DOHH2 (cell line): ENCODE results near the gene PPFIBP2.

Experiments
- H3F3A ChIP-seq: fragments of 200-600 bp; sonication (generic), shearing (Covaris generic); 2 replicates; pipeline ENCODE4 v1.6.0; 2016; ENCODE audit warnings: antibody characterized with exemption, mild to moderate bottlenecking; ENCODE audit not compliant: control insufficient read depth, insufficient read depth
- H3K27ac ChIP-seq: fragments of 200-600 bp; sonication (generic); 2 replicates; pipeline ENCODE4 v1.5.1; 2014; ENCODE audit warnings: low read depth, mild to moderate bottlenecking, low read length, moderate library complexity
- H3K27me3 ChIP-seq: fragments of 200-600 bp; sonication (generic); 2 replicates; pipeline ENCODE4 v1.6.1; 2014; ENCODE audit warnings: mild to moderate bottlenecking, low read length, mixed read lengths; ENCODE audit not compliant: control insufficient read depth
- H3K36me3 ChIP-seq: fragments of 200-600 bp; sonication (generic); 2 replicates; pipeline ENCODE4 v1.6.1; 2014; ENCODE audit warnings: mild to moderate bottlenecking, low read length, moderate library complexity, mixed read lengths; ENCODE audit not compliant: control insufficient read depth
- H3K4me1 ChIP-seq: fragments of 200-600 bp; sonication (generic); 2 replicates; pipeline ENCODE4 v1.6.1; 2014; ENCODE audit warnings: mild to moderate bottlenecking, low read length, mixed read lengths; ENCODE audit not compliant: control insufficient read depth
- H3K4me2 ChIP-seq: fragments of 200-600 bp; sonication (generic); 2 replicates; pipeline ENCODE4 v1.6.0; 2014; ENCODE audit warnings: mild to moderate bottlenecking, low read length, moderate library complexity
- H3K4me3 ChIP-seq: fragments of 200-600 bp; sonication (generic); 2 replicates; pipeline ENCODE4 v1.5.1; 2014; ENCODE audit warnings: mild to moderate bottlenecking, low read length, mixed read lengths
- H3K79me2 ChIP-seq: fragments of 200-600 bp; sonication (generic); 2 replicates; pipeline ENCODE4 v1.6.1; 2014; ENCODE audit warnings: mild to moderate bottlenecking, low read length, mixed read lengths; ENCODE audit not compliant: control insufficient read depth
- H3K9me2 ChIP-seq: fragments of 200-600 bp; sonication (generic); replicated peaks from 2 replicates; pipeline ENCODE4 v1.6.1; 2014; ENCODE audit warnings: mild to moderate bottlenecking, low read length, mixed read lengths; ENCODE audit not compliant: control insufficient read depth
- H3K9me3 ChIP-seq: fragments of 200-600 bp; sonication (generic); 2 replicates; pipeline ENCODE4 v1.6.1; 2014; ENCODE audit warnings: antibody characterized with exemption, low read length, mixed read lengths; ENCODE audit not compliant: control insufficient read depth, insufficient read depth
- H4K20me1 ChIP-seq: fragments of 200-600 bp; sonication (generic); 2 replicates; pipeline ENCODE4 v1.6.0; 2014; ENCODE audit warnings: low read depth, mild to moderate bottlenecking, antibody characterized with exemption, low read length, moderate library complexity; ENCODE audit not compliant: control insufficient read depth, insufficient read depth
- CTCF ChIP-seq: fragments of 200-600 bp; sonication (generic); IDR thresholded peaks from one replicate; pipeline ENCODE4 v1.5.1; 2014; ENCODE audit warnings: antibody characterized with exemption, mild to moderate bottlenecking, low read depth, low read length; ENCODE audit not compliant: poor library complexity, severe bottlenecking
- EZH2phosphoT487 ChIP-seq: fragments of 200-600 bp; sonication (generic); IDR thresholded peaks from 2 replicates; pipeline ENCODE4 v1.6.1; 2017; ENCODE audit warnings: borderline replicate concordance, mild to moderate bottlenecking, antibody characterized with exemption, low read length, moderate library complexity, mixed read lengths

Gene PPFIBP2

GRCh38 chr11:7583248-7583647, 69.4 kb downstream of the PPFIBP2 start:
- Histone ChIP-seq H4K20me1 (0 out of 2 replicates have a peak, but pooled peaks cover 2% of the 10 kb centered on the region), H3K9me3 (no peaks in the 10 kb centered on the region), H3K27ac (no peak overlapping the region), H3K9me2 (no peaks in the 10 kb centered on the region), H3K36me3 (no peaks in the 10 kb centered on the region), H3K4me1 (peaks cover 4% of the 10 kb centered on the region), H3F3A (no peaks in the 10 kb centered on the region), H3K79me2 (no peaks in the 10 kb centered on the region), H3K27me3 (no peaks in the 10 kb centered on the region), H3K4me2 (no peak overlapping the region), H3K4me3 (no peak overlapping the region)
- no peak for TF ChIP-seq EZH2phosphoT487
- no peak for TF ChIP-seq CTCF

DNA sequence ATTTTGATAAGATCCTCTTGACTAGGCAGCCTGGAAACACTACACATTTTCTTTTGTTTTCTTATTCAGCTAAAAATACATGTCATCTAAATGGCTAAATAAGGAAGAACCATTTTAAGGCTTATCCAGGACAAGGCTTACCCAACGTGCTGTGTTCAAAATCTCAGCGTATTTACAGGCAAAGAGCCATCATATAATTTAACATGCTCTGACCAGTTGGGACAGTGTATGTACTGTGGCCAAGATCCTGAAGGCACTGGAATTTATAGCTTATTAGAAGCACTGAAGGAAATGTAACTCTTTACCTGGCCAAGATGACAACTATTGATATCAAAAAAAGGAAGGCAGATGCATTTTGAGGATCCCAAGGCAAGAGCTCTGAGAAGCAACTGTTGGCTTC, 71.1 kb downstream of the PPFIBP2 start:
- Histone ChIP-seq H3K36me3 (no peaks in the 10 kb centered on the region), H3K27me3 (no peaks in the 10 kb centered on the region), H4K20me1 (no peaks in the 10 kb centered on the region)

DNA sequence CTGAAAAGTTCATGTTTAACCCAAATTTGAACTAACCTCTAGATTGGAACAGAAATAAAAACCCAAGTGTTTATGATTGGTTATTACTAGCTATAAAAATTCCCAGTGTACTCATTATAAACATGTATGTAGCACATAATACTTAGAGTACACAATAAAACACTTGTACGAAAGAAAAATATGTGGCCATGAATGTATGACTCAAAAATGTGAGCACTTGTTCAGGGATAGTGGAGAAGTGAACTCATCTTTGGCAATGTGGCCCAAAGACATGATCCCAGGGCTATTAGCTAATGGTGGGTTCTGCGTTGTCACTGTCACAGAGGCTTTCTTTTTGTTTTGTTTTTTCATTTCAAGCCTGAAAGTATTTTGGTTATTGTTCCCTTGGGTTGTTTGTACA, 72.0 kb downstream of the PPFIBP2 start:
- no peaks in the 10 kb centered on the region for H3K79me2 ChIP-seq
- H3K27ac ChIP-seq = no peak overlapping the region
- no peaks in the 10 kb centered on the region for H4K20me1 ChIP-seq
- no peaks in the 10 kb centered on the region for H3K9me3 ChIP-seq
- TF ChIP-seq EZH2phosphoT487 (no peak), CTCF (no peak)
- no peaks in the 10 kb centered on the region for H3K27me3 ChIP-seq
- H3F3A ChIP-seq = no peaks in the 10 kb centered on the region
- no peaks in the 10 kb centered on the region for H3K36me3 ChIP-seq
- no peaks in the 10 kb centered on the region for H3K4me1 ChIP-seq
- H3K9me2 ChIP-seq = no peaks in the 10 kb centered on the region
- H3K4me2 ChIP-seq = no peak overlapping the region
- H3K4me3 ChIP-seq = no peak overlapping the region

More for the DNA sequence above, 71.1 kb downstream of the PPFIBP2 start:
- no peak for TF ChIP-seq CTCF
- TF ChIP-seq EZH2phosphoT487 = no peak
- H3K9me3 ChIP-seq = no peaks in the 10 kb centered on the region
- H3K27ac ChIP-seq = no peak overlapping the region
- no peaks in the 10 kb centered on the region for H3K79me2 ChIP-seq
- no peaks in the 10 kb centered on the region for H3K9me2 ChIP-seq
- H3F3A ChIP-seq = no peaks in the 10 kb centered on the region
- no peak overlapping the region for H3K4me2 ChIP-seq
- H3K4me3 ChIP-seq = no peak overlapping the region
- H3K4me1 ChIP-seq = no peaks in the 10 kb centered on the region

DNA sequence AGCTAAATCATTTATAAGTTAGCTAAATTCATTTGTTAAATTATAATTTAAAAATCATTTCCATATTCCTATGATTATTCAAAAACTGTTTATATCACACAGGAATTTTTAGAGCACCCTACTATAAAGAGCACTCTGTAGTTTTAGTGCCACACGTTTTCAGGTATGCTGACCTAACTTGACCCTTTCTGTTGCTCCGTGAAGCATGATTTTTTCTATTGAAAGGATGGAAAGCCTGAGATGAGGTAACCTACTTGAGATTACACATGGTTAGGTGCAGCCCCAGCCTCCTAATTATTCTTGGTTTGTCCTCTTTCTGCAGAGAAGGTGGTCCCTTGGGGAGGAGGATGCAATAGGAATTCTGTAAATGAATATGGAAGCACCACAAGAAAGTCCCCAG, 72.6 kb downstream of the PPFIBP2 start:
- no peak overlapping the region for H3K4me3 ChIP-seq
- no peaks in the 10 kb centered on the region for H3K4me1 ChIP-seq
- no peaks in the 10 kb centered on the region for H3K9me2 ChIP-seq
- H3K4me2 ChIP-seq = no peak overlapping the region
- TF ChIP-seq EZH2phosphoT487 (no peak), CTCF (no peak)
- H3K9me3 ChIP-seq = no peaks in the 10 kb centered on the region
- H3K79me2 ChIP-seq = no peaks in the 10 kb centered on the region
- no peak overlapping the region for H3K27ac ChIP-seq
- H3K27me3 ChIP-seq = no peaks in the 10 kb centered on the region
- no peaks in the 10 kb centered on the region for H4K20me1 ChIP-seq
- no peaks in the 10 kb centered on the region for H3F3A ChIP-seq
- no peaks in the 10 kb centered on the region for H3K36me3 ChIP-seq
